Measurements from ENCODE around the gene ALOX15B.

The ALOX15B gene

DNA sequence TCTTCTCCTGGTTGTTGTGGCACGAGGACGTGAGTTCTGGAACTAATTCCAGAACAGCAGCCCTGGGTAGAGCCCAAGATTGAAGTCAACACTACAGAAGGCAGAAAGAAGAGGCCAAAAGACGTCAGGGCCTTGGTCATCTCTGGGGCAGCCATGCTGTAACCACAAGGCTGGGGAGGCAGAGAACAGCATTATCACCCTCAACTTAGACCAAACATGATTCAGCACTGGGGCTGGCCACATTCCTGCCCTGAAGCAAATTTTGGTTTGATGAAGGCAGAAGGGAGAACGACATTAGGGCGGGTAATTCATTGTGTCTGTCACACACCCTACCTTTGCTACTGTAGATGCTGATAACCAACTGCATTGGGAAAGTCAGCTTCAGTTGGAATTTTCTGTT lies 9.7 kb upstream of the ALOX15B start:
- no peak for DNase-seq (ENCODE audit: low read depth)
- TF ChIP-seq CTCF (IDR thresholded peaks at IDR 0.05; ENCODE audit: control insufficient read depth, extremely low read depth, insufficient read depth): no peak
- no peak overlapping the region for H3K4me3 ChIP-seq (ENCODE audit: low read depth, low read length)

DNA sequence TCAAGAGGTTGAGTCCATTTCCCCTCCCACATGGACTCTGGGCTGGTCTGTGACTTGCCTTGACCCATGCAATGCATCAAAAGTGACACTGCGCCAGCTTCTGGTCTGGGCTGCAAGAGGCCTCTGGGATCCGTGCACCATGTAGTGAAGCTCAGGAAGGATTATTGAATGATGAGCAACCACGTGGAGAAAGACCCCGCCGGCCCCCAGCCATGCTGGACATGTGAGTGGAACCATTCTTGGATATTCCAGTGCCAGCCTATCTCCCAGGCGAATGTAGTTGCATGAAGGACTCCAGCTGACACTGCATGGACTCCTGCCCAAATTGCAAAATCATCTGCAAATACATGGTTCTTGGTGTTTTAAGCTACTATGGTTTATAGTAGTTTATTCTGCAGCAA lies 7.6 kb upstream of the ALOX15B start:
- TF ChIP-seq CTCF (IDR thresholded peaks at IDR 0.05; ENCODE audit: control insufficient read depth, extremely low read depth, insufficient read depth): no peak
- DNase-seq (ENCODE audit: low read depth): no peak
- H3K4me3 ChIP-seq (ENCODE audit: low read depth, low read length): no peak overlapping the region

DNA sequence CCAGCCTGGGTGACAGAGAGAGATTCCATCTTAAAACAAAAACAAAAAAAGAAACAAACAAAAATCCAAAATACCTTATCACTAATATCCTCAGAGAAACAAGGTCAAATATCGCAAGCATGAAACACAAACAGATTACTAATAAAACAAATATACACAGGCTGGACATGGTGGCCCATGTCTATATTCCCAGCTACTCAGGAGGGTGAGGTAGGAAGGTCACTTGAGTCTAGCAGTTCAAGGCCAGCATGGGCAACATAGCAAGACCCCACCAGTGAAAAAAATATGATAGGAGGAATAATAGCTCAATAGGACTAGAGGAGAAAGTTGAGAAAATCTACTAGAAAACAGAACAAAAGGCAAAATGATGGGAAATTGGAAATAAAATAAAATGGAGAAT lies 6.9 kb upstream of the ALOX15B start:
- no peak overlapping the region for H3K4me3 ChIP-seq (ENCODE audit: low read depth, low read length)
- no peak for TF ChIP-seq CTCF (IDR thresholded peaks at IDR 0.05; ENCODE audit: control insufficient read depth, extremely low read depth, insufficient read depth)
- peak; percentile 38 for DNase-seq (ENCODE audit: low read depth)

DNA sequence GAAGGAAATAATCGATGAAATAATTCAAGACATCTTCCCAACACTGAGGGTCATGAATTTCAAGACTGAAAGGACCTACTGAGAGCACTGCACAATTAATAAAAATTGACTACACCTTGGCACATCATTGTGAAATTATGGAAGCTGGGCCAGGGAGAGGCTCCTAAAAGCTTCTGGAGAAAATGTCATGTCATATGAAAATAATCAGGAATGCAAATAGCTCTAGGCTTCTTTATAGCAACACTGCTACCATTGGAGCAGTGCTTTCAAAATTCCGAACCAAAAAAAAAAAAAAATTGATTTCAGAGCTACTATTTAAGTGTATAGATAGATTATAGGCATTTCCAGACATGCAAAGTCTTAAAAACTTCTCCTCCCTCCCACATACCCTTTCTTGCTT lies 6.4 kb upstream of the ALOX15B start:
- no peak overlapping the region for H3K4me3 ChIP-seq (ENCODE audit: low read depth, low read length)
- DNase-seq (ENCODE audit: low read depth): no peak
- no peak for TF ChIP-seq CTCF (IDR thresholded peaks at IDR 0.05; ENCODE audit: control insufficient read depth, extremely low read depth, insufficient read depth)

DNA sequence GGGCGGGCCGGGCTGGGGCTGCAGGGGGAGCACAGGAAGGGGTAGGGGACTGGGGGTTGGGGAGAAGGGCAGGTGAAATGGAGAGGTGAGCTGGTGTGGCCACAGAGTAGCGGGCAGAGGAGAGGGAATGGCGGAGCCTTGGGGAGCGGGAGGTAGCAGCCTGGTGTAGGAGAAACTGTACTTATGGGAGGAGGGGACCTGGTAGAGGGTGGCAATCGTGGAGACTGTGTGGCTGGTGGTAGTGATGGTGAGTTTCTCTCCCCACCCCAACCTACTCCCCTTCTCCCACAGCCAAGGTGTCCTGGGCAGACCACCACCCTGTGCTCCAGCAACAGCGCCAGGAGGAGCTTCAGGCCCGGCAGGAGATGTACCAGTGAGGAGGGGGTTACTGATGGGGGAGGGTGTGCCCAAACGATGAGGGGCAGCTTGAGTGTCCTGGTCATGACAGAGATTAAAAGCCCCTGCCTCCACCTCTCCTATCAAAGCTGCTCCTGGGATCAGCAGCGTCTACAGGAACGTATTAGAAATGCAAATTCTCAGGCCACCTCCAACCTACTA lies 831 bp downstream of the ALOX15B start:
- DNase-seq (ENCODE audit: low read depth): no peak
- H3K4me3 ChIP-seq (ENCODE audit: low read depth, low read length): no peak overlapping the region
- no peak for TF ChIP-seq CTCF (IDR thresholded peaks at IDR 0.05; ENCODE audit: control insufficient read depth, extremely low read depth, insufficient read depth)

DNA sequence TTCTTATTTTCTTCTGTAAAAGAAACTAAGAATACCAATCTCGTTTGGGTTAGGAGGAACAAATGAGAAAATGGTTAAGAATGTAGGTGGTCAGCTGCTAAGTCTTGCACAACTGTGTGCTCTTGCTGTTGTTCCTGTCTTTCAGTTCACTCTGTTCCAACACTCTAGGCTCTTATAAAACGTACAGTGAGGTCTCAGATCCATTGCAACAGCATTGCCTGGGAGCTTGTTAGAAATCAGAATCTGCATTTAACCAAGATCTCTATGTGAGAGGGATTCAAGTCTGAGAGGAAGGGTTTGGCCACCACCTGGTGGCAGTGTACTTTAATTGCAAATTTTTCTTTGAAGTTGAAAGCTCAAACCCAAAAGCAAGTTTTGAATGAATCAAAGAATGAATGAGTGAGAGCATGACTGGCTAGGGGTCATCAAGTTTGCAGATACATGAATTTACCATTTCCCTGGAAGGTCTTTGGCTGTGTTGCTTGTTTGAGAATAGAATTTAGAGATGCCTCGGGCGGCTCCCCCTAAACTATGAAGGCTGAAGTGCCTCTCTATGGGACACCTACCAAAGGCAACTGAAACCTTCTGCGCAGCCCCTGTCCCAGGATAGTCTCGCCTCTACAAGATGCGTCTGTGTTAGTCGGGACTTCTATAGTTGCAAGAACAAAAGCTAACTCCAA lies 2.5 kb downstream of the ALOX15B start:
- DNase-seq (ENCODE audit: low read depth): no peak
- peak; percentile 68 for TF ChIP-seq CTCF (IDR thresholded peaks at IDR 0.05; ENCODE audit: control insufficient read depth, extremely low read depth, insufficient read depth)
- no peak overlapping the region for H3K4me3 ChIP-seq (ENCODE audit: low read depth, low read length)

- no peak for TF ChIP-seq CTCF (IDR thresholded peaks at IDR 0.05; ENCODE audit: control insufficient read depth, extremely low read depth, insufficient read depth)
- no peak for DNase-seq (ENCODE audit: low read depth)
- H3K4me3 ChIP-seq (ENCODE audit: low read depth, low read length): no peak overlapping the region
Measured at GRCh38 chr17:8041979-8042378, 3.1 kb downstream of the ALOX15B start.

Data from LNCaP clone FGC (cell line).